ENCODE results near the gene DTNBP1.

DTNBP1 gene

GRCh38 chr6:15527838-15528617, 134.8 kb downstream of the DTNBP1 start:
- no peak for DNase-seq

GRCh38 chr6:15526212-15526701, 136.6 kb downstream of the DTNBP1 start:
- no peak for DNase-seq

- DNase-seq, result no peak
Measured at GRCh38 chr6:15524861-15525401, 137.9 kb downstream of the DTNBP1 start.

GRCh38 chr6:15523679-15524630, 138.9 kb downstream of the DTNBP1 start:
- no peak for DNase-seq

GRCh38 chr6:15522856-15523529, 139.8 kb downstream of the DTNBP1 start:
- DNase-seq, result no peak

- DNase-seq, result no peak
Measured at GRCh38 chr6:15522427-15522826, 140.4 kb downstream of the DTNBP1 start.

- DNase-seq, result no peak
Measured at GRCh38 chr6:15522026-15522425, 140.8 kb downstream of the DTNBP1 start.

GRCh38 chr6:15521582-15521981, 141.2 kb downstream of the DTNBP1 start:
- DNase-seq, result no peak

GRCh38 chr6:15520626-15521203, 142.1 kb downstream of the DTNBP1 start:
- DNase-seq, result no peak

GRCh38 chr6:15519681-15520080, 143.1 kb downstream of the DTNBP1 start:
- no peak for DNase-seq

GRCh38 chr6:15518878-15519277, 143.9 kb downstream of the DTNBP1 start:
- DNase-seq, result no peak

- DNase-seq, result no peak
Measured at GRCh38 chr6:15518057-15518456, 144.8 kb downstream of the DTNBP1 start.

- no peak for DNase-seq
Measured at GRCh38 chr6:15517600-15517999, 145.2 kb downstream of the DTNBP1 start.

- DNase-seq, result no peak
Measured at GRCh38 chr6:15516923-15517560, 145.8 kb downstream of the DTNBP1 start.

- DNase-seq, result no peak
Measured at GRCh38 chr6:15516378-15516777, 146.4 kb downstream of the DTNBP1 start.

GRCh38 chr6:15515660-15516375, 147.0 kb downstream of the DTNBP1 start:
- DNase-seq, result no peak

- no peak for DNase-seq
Measured at GRCh38 chr6:15515226-15515625, 147.6 kb downstream of the DTNBP1 start.

- DNase-seq, result no peak
Measured at GRCh38 chr6:15513801-15514711, 148.8 kb downstream of the DTNBP1 start.

- DNase-seq, result no peak
Measured at GRCh38 chr6:15513131-15513771, 149.6 kb downstream of the DTNBP1 start.

GRCh38 chr6:15512721-15513120, 150.1 kb downstream of the DTNBP1 start:
- no peak for DNase-seq
